Keratinocyte (primary cell): ENCODE measurements around the gene ZNF195.
"Not testable (repeated sequence)": the region's sequence is repeated elsewhere in the genome, so short reads cannot be mapped to it uniquely, and the experiment has no call there.

Source experiments
- EZH2 ChIP-seq: IDR thresholded peaks from one replicate; pipeline ENCODE4 v1.6.1; 2012; ENCODE audit warnings: inconsistent platforms, mild to moderate bottlenecking, low read length, moderate library complexity
- TF ChIP-seq, protein P1 (sequence below), 3 experiments: IDR thresholded peaks in 1 of 3; conservative IDR thresholded peaks in 1 of 3; optimal IDR thresholded peaks in 1 of 3; 2 replicates in 2 of 3; 3 replicates in 1 of 3; pipeline versions ENCODE3 to v1.5.1; 2011; ENCODE audit warnings: low read length in 3 of 3, mild to moderate bottlenecking in 3 of 3, moderate library complexity in 2 of 3, control low read depth in 1 of 3, inconsistent platforms in 1 of 3; ENCODE audit not compliant: insufficient read depth in 2 of 3; ENCODE audit errors: extremely low read depth in 1 of 3

DNA sequence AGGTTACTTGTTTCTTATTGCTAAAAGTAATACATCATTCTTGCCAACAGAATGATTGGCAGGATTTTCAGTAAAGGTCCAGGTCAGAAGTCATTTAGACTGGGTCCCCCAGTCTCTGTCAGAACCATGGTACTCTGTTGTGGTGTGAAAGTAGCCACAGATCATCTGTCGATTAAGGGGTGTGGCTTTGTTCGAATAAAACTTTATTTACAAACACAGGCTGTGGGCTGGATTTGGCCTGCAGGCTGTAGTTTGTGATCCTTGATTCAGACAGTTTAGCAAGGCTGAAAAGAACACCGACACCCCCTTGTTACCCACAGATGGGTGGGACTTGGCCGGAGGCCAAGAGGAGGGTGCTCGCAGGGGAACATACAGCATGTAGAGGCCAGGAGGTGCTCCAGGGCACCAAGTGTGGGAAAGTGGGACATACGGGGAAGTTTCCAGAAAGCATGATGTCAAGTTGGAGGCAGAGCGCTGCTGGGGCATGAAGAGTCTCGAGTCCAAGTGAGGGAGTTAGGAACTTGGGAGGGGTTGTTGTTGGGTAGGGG, 29.2 kb upstream of the ZNF195 start:
- TF ChIP-seq, protein P1, sequence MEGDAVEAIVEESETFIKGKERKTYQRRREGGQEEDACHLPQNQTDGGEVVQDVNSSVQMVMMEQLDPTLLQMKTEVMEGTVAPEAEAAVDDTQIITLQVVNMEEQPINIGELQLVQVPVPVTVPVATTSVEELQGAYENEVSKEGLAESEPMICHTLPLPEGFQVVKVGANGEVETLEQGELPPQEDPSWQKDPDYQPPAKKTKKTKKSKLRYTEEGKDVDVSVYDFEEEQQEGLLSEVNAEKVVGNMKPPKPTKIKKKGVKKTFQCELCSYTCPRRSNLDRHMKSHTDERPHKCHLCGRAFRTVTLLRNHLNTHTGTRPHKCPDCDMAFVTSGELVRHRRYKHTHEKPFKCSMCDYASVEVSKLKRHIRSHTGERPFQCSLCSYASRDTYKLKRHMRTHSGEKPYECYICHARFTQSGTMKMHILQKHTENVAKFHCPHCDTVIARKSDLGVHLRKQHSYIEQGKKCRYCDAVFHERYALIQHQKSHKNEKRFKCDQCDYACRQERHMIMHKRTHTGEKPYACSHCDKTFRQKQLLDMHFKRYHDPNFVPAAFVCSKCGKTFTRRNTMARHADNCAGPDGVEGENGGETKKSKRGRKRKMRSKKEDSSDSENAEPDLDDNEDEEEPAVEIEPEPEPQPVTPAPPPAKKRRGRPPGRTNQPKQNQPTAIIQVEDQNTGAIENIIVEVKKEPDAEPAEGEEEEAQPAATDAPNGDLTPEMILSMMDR (optimal IDR thresholded peaks at IDR 0.05 in 1 of 3, IDR thresholded peaks at IDR 0.05 in 1 of 3, conservative IDR thresholded peaks at IDR 0.05 in 1 of 3; ENCODE audit: extremely low read depth in 1 of 3, insufficient read depth in 2 of 3, low read length in 3 of 3): not testable (repeated sequence)
- TF ChIP-seq EZH2: not testable (repeated sequence)
